Panc1 (cell line): Measurements from ENCODE around the gene HCRTR1.

Experiments
- POLR2AphosphoS5 ChIP-seq: IDR thresholded peaks from 2 replicates; pipeline ENCODE4 v1.6.1; 2012; ENCODE audit warnings: mild to moderate bottlenecking, low read depth, low read length, moderate library complexity
- TF ChIP-seq, protein P1 (sequence below): fragments of 450-650 bp; IDR thresholded peaks from 2 replicates; pipeline ENCODE4 v1.5.1; 2017; ENCODE audit warnings: mild to moderate bottlenecking

DNA sequence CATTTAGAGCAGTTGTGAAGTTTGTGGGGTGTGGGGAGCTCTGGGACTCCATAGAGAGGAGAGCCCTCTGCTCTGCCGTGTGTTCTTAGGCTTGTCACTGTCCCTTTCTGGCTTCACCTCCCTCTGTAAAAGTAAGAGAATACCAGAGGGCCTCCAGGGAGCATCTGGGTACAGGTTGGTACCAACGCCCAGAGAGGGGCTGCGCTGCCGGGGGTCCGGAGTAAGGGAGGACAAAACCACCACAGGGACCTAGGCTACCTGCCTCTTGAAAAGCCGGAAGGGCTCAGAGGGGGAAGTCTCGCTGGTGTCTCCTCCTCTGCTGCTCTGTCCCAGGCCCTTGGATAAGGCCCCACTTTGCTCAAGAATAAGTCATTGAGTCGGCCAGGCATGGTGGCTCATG, 44.2 kb upstream of the HCRTR1 start:
- TF ChIP-seq, protein P1, sequence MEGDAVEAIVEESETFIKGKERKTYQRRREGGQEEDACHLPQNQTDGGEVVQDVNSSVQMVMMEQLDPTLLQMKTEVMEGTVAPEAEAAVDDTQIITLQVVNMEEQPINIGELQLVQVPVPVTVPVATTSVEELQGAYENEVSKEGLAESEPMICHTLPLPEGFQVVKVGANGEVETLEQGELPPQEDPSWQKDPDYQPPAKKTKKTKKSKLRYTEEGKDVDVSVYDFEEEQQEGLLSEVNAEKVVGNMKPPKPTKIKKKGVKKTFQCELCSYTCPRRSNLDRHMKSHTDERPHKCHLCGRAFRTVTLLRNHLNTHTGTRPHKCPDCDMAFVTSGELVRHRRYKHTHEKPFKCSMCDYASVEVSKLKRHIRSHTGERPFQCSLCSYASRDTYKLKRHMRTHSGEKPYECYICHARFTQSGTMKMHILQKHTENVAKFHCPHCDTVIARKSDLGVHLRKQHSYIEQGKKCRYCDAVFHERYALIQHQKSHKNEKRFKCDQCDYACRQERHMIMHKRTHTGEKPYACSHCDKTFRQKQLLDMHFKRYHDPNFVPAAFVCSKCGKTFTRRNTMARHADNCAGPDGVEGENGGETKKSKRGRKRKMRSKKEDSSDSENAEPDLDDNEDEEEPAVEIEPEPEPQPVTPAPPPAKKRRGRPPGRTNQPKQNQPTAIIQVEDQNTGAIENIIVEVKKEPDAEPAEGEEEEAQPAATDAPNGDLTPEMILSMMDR: no peak
- no peak for TF ChIP-seq POLR2AphosphoS5
